Endothelial cell of umbilical vein (primary cell): ENCODE data around the gene PIK3AP1. TPM values are rescaled to one million over a fixed set of nuclear protein-coding genes. Genes with fewer than 3 reads are reported as not detected.

Source experiments
- BruUV-seq: library from RNA; stranded (reverse); fragments of 400-500 nt; replicated peaks from 2 replicates; lab custom pipeline; 2021; lab: Mats Ljungman, UMichigan
- CTCF ChIA-PET: fragments of 300-600, 350-600 bp; sonication (Branson Sonifier 250); formaldehyde crosslinking; loops from one replicate; lab custom pipeline; 2021; ENCODE audit warnings: antibody characterized with exemption, inconsistent platforms; lab: Charles Lee
- POLR2A ChIA-PET: fragments of 300-600, 350-600 bp; sonication (Branson Sonifier 250); formaldehyde crosslinking; loops from one replicate; lab custom pipeline; 2021; ENCODE audit warnings: antibody characterized with exemption, inconsistent platforms; lab: Charles Lee
- DNase-seq: peaks from one replicate; pipeline ENCODE4 v3.0.0-alpha.2; 2011; ENCODE audit warnings: low read depth, low spot score
- FAIRE-seq: peaks from 2 replicates; lab custom pipeline; 2011; peaks lifted over from hg19 to GRCh38; lab: Jason Lieb, UNC
- H2AFZ ChIP-seq: 2 replicates; pipeline ENCODE4 v1.6.0; 2012; ENCODE audit warnings: low read depth, low read length, control low read depth, inconsistent platforms
- H3K27ac ChIP-seq: 2 replicates; pipeline ENCODE4 v1.5.1; 2011; ENCODE audit warnings: low read depth, mild to moderate bottlenecking, control low read depth, low read length, moderate library complexity; ENCODE audit not compliant: insufficient read depth
- H3K27me3 ChIP-seq, 2 experiments: 2 replicates each; pipeline versions ENCODE4 v1.6.0 to v1.6.1; 2011; ENCODE audit warnings: low read length in 2 of 2, mixed read lengths in 1 of 2; ENCODE audit not compliant: control insufficient read depth in 2 of 2, insufficient read depth in 2 of 2
- H3K36me3 ChIP-seq, 2 experiments: 2 replicates in 1 of 2; 3 replicates in 1 of 2; pipeline ENCODE4 v1.5.1; 2011; ENCODE audit warnings: low read length in 2 of 2, mild to moderate bottlenecking in 1 of 2, moderate library complexity in 1 of 2; ENCODE audit not compliant: control insufficient read depth in 2 of 2, insufficient read depth in 2 of 2; ENCODE audit errors: extremely low read depth in 1 of 2
- H3K4me1 ChIP-seq: 3 replicates; pipeline ENCODE4 v1.5.1; 2011; ENCODE audit warnings: mild to moderate bottlenecking, low read length; ENCODE audit not compliant: control insufficient read depth, insufficient read depth; ENCODE audit errors: extremely low read depth
- H3K4me2 ChIP-seq: 2 replicates; pipeline ENCODE4 v1.6.1; 2011; ENCODE audit warnings: low read length, control low read depth, mixed read lengths; ENCODE audit not compliant: insufficient read depth
- H3K4me3 ChIP-seq, 3 experiments: fragments of 200-600 bp in 1 of 3; sonication (generic), shearing (Covaris generic) in 1 of 3; replicated peaks in 1 of 3; 2 replicates each; pipeline ENCODE4 v1.5.1; 2011 to 2016; ENCODE audit warnings: control low read depth in 3 of 3, low read length in 3 of 3, mild to moderate bottlenecking in 2 of 3, inconsistent platforms in 1 of 3, low read depth in 1 of 3, moderate library complexity in 1 of 3; ENCODE audit not compliant: insufficient read depth in 1 of 3
- H3K79me2 ChIP-seq: 2 replicates; pipeline ENCODE4 v1.6.0; 2012; ENCODE audit warnings: low read length, inconsistent platforms; ENCODE audit not compliant: control insufficient read depth, insufficient read depth
- H3K9ac ChIP-seq: replicated peaks from 2 replicates; pipeline ENCODE3; 2011; ENCODE audit warnings: low read length, control low read depth; ENCODE audit not compliant: insufficient read depth; ENCODE audit errors: extremely low read depth
- H3K9me1 ChIP-seq: replicated peaks from 3 replicates; pipeline ENCODE4 v1.6.0; 2011; ENCODE audit warnings: mild to moderate bottlenecking, low read length; ENCODE audit not compliant: control insufficient read depth, insufficient read depth; ENCODE audit errors: extremely low read depth
- H3K9me3 ChIP-seq: replicated peaks from 2 replicates; pipeline ENCODE4 v1.5.1; 2012; ENCODE audit warnings: low read length, inconsistent platforms; ENCODE audit not compliant: control insufficient read depth, insufficient read depth
- H4K20me1 ChIP-seq: replicated peaks from 2 replicates; pipeline ENCODE3; 2011; ENCODE audit warnings: mild to moderate bottlenecking, low read length; ENCODE audit not compliant: control insufficient read depth, insufficient read depth; ENCODE audit errors: extremely low read depth
- EZH2 ChIP-seq: IDR thresholded peaks from 2 replicates; pipeline ENCODE4 v1.6.1; 2012; ENCODE audit warnings: borderline replicate concordance, low read depth, mild to moderate bottlenecking, moderate library complexity, low read length, inconsistent platforms; ENCODE audit not compliant: severe bottlenecking
- FOS ChIP-seq: IDR thresholded peaks from 2 replicates; pipeline ENCODE4 v1.6.1; 2011; ENCODE audit warnings: mild to moderate bottlenecking, low read length, moderate library complexity, borderline replicate concordance; ENCODE audit not compliant: insufficient read depth
- GATA2 ChIP-seq: IDR thresholded peaks from 2 replicates; pipeline ENCODE4 v1.7.0; 2011; ENCODE audit warnings: low read depth, mild to moderate bottlenecking, moderate library complexity, mixed read lengths, low read length; ENCODE audit not compliant: insufficient read length, insufficient read depth
- JUN ChIP-seq: IDR thresholded peaks from 2 replicates; pipeline ENCODE4 v1.6.1; 2011; ENCODE audit warnings: borderline replicate concordance, low read depth; ENCODE audit not compliant: insufficient read length, insufficient read depth
- MYC ChIP-seq: IDR thresholded peaks from one replicate; pipeline ENCODE4 v1.6.1; 2011; ENCODE audit warnings: mild to moderate bottlenecking, low read depth, low read length
- POLR2A ChIP-seq: IDR thresholded peaks from 2 replicates; pipeline ENCODE4 v1.6.1; 2012; ENCODE audit warnings: low read depth, mild to moderate bottlenecking, control low read depth, low read length
- POLR2AphosphoS5 ChIP-seq: IDR thresholded peaks from 2 replicates; pipeline ENCODE4 v1.6.1; 2012; ENCODE audit warnings: low read depth, mild to moderate bottlenecking, control low read depth, low read length, moderate library complexity; ENCODE audit not compliant: insufficient read depth
- dilution Hi-C: fragments of 300-500 bp; cut with MboI; formaldehyde crosslinking; loops from one replicate; pipeline ENCODE4 v1.15.0; 2019; ENCODE audit warnings: low sequenced_read_pairs; ENCODE audit not compliant: extremely low pct_ligation_motif_present
- intact Hi-C: fragments of 100-400 bp; cut with micrococcal nuclease; formaldehyde crosslinking; loops from one replicate; pipeline ENCODE4 v1.10.0; 2022
- polyA plus RNA-seq, 4 experiments: library from polyadenylated mRNA; depleted of rRNA in 3 of 4; stranded (reverse) in 3 of 4; unstranded in 1 of 4; fragments of >200 nt; gene quantifications; 2 replicates each; pipeline versions ENCODE4 v1.2.1 to v1.2.3, GENCODE V29; 2011 to 2012; ENCODE audit warnings: missing spikeins in 1 of 4
- total RNA-seq: library from RNA; stranded (reverse); gene quantifications from 2 replicates; pipeline ENCODE4 v1.2.3, GENCODE V29; 2021
- TF ChIP-seq, protein P1 (sequence below), 2 donors: IDR thresholded peaks; 1 replicate in 1 of 2; 2 replicates in 1 of 2; pipeline ENCODE4 v1.5.1; 2011; ENCODE audit warnings: low read length in 2 of 2, mild to moderate bottlenecking in 2 of 2, moderate library complexity in 2 of 2, control low read depth in 1 of 2, inconsistent platforms in 1 of 2, low read depth in 1 of 2; ENCODE audit not compliant: insufficient read depth in 1 of 2; ENCODE audit errors: extremely low read depth in 1 of 2
- TF ChIP-seq, protein P2 (sequence below): IDR thresholded peaks from 2 replicates; pipeline ENCODE4 v1.6.1; 2011; ENCODE audit not compliant: insufficient read depth, insufficient read length

The PIK3AP1 gene
- total and polyA plus RNA-seq, 2 donors (not counting 3 experiments of a cell fraction or from before 2014, with no cell fraction given): 0.04 TPM; not detected in 1

- H3K27me3 ChIP-seq: peaks cover 0 to 3% of the 10 kb centered on the region in 2 experiments
- no peak overlapping the region for H3K27ac ChIP-seq
- H3K79me2 ChIP-seq: no peaks in the 10 kb centered on the region
- FAIRE-seq: no peak
- BruUV-seq: no TSS peak
- no peak overlapping the region for H2AFZ ChIP-seq
- DNase-seq: no peak
- TF ChIP-seq MYC: no peak
- TF ChIP-seq GATA2: no peak
- TF ChIP-seq, protein P1, sequence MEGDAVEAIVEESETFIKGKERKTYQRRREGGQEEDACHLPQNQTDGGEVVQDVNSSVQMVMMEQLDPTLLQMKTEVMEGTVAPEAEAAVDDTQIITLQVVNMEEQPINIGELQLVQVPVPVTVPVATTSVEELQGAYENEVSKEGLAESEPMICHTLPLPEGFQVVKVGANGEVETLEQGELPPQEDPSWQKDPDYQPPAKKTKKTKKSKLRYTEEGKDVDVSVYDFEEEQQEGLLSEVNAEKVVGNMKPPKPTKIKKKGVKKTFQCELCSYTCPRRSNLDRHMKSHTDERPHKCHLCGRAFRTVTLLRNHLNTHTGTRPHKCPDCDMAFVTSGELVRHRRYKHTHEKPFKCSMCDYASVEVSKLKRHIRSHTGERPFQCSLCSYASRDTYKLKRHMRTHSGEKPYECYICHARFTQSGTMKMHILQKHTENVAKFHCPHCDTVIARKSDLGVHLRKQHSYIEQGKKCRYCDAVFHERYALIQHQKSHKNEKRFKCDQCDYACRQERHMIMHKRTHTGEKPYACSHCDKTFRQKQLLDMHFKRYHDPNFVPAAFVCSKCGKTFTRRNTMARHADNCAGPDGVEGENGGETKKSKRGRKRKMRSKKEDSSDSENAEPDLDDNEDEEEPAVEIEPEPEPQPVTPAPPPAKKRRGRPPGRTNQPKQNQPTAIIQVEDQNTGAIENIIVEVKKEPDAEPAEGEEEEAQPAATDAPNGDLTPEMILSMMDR (IDR thresholded peaks at IDR 0.05; ENCODE audit: extremely low read depth in 1 of 2, insufficient read depth in 1 of 2, low read depth in 1 of 2, low read length in 2 of 2): no peak
- TF ChIP-seq POLR2A: no peak
- no peak for TF ChIP-seq EZH2
- TF ChIP-seq, protein P2, sequence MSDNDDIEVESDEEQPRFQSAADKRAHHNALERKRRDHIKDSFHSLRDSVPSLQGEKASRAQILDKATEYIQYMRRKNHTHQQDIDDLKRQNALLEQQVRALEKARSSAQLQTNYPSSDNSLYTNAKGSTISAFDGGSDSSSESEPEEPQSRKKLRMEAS: no peak
- no peak for TF ChIP-seq POLR2AphosphoS5
- TF ChIP-seq FOS: no peak
- TF ChIP-seq JUN: no peak
- no peak overlapping the region for H3K4me3 ChIP-seq
- H4K20me1 ChIP-seq: no peaks in the 10 kb centered on the region
- H3K4me1 ChIP-seq: no peaks in the 10 kb centered on the region
- no peaks in the 10 kb centered on the region for H3K9me1 ChIP-seq
- CTCF ChIA-PET: interaction anchor here (1.0 to 1.5 kb wide), 2 partner anchors 13 to 15 kb away, joined by 3 read pairs; no protein-coding TSS in a partner anchor
- POLR2A ChIA-PET: no interaction called here
- H3K9ac ChIP-seq: no peak overlapping the region
- H3K9me3 ChIP-seq: no peaks in the 10 kb centered on the region
- intact Hi-C loops: no loop called here
- no peaks in the 10 kb centered on the region for H3K36me3 ChIP-seq
- dilution Hi-C loops: no loop called here
- no peak overlapping the region for H3K4me2 ChIP-seq
Observed at GRCh38 chr10:96655461-96656197, 64.7 kb downstream of the PIK3AP1 start.
